22Rv1 (cell line): ENCODE results near the gene IL1F10.

Experiments used
- H3K27ac ChIP-seq: fragments of 450-650 bp; 2 replicates; pipeline ENCODE4 v1.5.1; 2017
- CTCF ChIP-seq: fragments of 450-650 bp; IDR thresholded peaks from 2 replicates; pipeline ENCODE4 v1.5.1; 2017; ENCODE audit warnings: mild to moderate bottlenecking
- ZFX ChIP-seq: fragments of 450-650 bp; IDR thresholded peaks from 2 replicates; pipeline ENCODE4 v1.6.1; 2017; ENCODE audit warnings: antibody characterized with exemption, borderline replicate concordance

Gene IL1F10

GRCh38 chr2:113103277-113103676, 35.5 kb downstream of the IL1F10 start:
- TF ChIP-seq CTCF = no peak
- TF ChIP-seq ZFX = no peak
- H3K27ac ChIP-seq = no peak overlapping the region

GRCh38 chr2:113104054-113104611, 36.4 kb downstream of the IL1F10 start:
- no peak overlapping the region for H3K27ac ChIP-seq

GRCh38 chr2:113105047-113105785, 37.4 kb downstream of the IL1F10 start:
- H3K27ac ChIP-seq = no peak overlapping the region

More at GRCh38 chr2:113104054-113104611, 36.4 kb downstream of the IL1F10 start:
- TF ChIP-seq CTCF (no peak), ZFX (no peak)

GRCh38 chr2:113111121-113111520, 43.4 kb downstream of the IL1F10 start:
- H3K27ac ChIP-seq = no peak overlapping the region
- no peak for TF ChIP-seq ZFX

More at GRCh38 chr2:113105047-113105785, 37.4 kb downstream of the IL1F10 start:
- TF ChIP-seq CTCF (no peak), ZFX (no peak)

- TF ChIP-seq ZFX (no peak), CTCF (no peak)
- H3K27ac ChIP-seq = no peak overlapping the region
These were observed 44.1 kb downstream of the IL1F10 start for GRCh38 chr2:113111823-113112287.

- no peak for TF ChIP-seq CTCF
- TF ChIP-seq ZFX = no peak
These were observed 44.7 kb downstream of the IL1F10 start for GRCh38 chr2:113112441-113112840.

GRCh38 chr2:113112871-113113270, 45.1 kb downstream of the IL1F10 start:
- no peak overlapping the region for H3K27ac ChIP-seq
- TF ChIP-seq ZFX = no peak
- no peak for TF ChIP-seq CTCF

More at GRCh38 chr2:113112441-113112840, 44.7 kb downstream of the IL1F10 start:
- H3K27ac ChIP-seq = no peak overlapping the region
